Measurements from ENCODE around the gene CLTB. TPM values are rescaled to one million over a fixed set of nuclear protein-coding genes. Genes with fewer than 3 reads are reported as not detected.

Gene CLTB
- polyA plus RNA-seq, 10 donors = 42.0 to 67.1 (median 50.2) TPM

- no peak for DNase-seq
These were observed 60.2 kb downstream of the CLTB start for GRCh38 chr5:176356179-176356566.

- DNase-seq = no peak
These were observed 60.8 kb downstream of the CLTB start for GRCh38 chr5:176355400-176356178.

GRCh38 chr5:176353533-176353932 lies 62.8 kb downstream of the CLTB start:
- DNase-seq = peak; percentile 45 to 57 (median 51)

- no peak for DNase-seq
These were observed 64.0 kb downstream of the CLTB start for GRCh38 chr5:176352116-176352878.

- DNase-seq = no peak
These were observed 65.9 kb downstream of the CLTB start for GRCh38 chr5:176350416-176350815.

GRCh38 chr5:176342766-176343458 lies 73.4 kb downstream of the CLTB start:
- no peak for DNase-seq

Other genes starting within 250 kb of the CLTB start
- 10 to 100 TPM; 10.7 to 18.5 (median 14.4) TPM for gene SIMC1, start 178.1 kb downstream of the CLTB start, polyA plus RNA-seq (ENCODE audit: insufficient read length in 10 of 10)
- 10 to 100 TPM; 53.6 to 69.0 (median 58.6) TPM for gene KIAA1191, start 54.8 kb downstream of the CLTB start, polyA plus RNA-seq (ENCODE audit: insufficient read length in 10 of 10)
- gene ARL10, start 51.1 kb downstream of the CLTB start, polyA plus RNA-seq (ENCODE audit: insufficient read length in 10 of 10) = 10 to 100 TPM in 6 of 10 donors, 1 to 10 TPM in 4; 8.6 to 13.6 (median 10.9) TPM
- gene NOP16, start 27.9 kb downstream of the CLTB start, polyA plus RNA-seq (ENCODE audit: insufficient read length in 10 of 10) = 10 to 100 TPM; 21.6 to 34.0 (median 28.2) TPM
- gene HIGD2A, start 27.8 kb downstream of the CLTB start, polyA plus RNA-seq (ENCODE audit: insufficient read length in 10 of 10) = 100 to 1,000 TPM; 129 to 183 (median 157) TPM
- 10 to 100 TPM; 22.9 to 33.3 (median 27.4) TPM for gene FAF2, start 31.8 kb upstream of the CLTB start, polyA plus RNA-seq (ENCODE audit: insufficient read length in 10 of 10)
- 10 to 100 TPM; 22.0 to 48.4 (median 27.0) TPM for gene RNF44, start 120.9 kb upstream of the CLTB start, polyA plus RNA-seq (ENCODE audit: insufficient read length in 10 of 10)
- under 1 TPM in 8 of 10 donors, not detected in 2; 0.27 to 0.88 (median 0.49) TPM for gene CDHR2, start 132.8 kb upstream of the CLTB start, polyA plus RNA-seq (ENCODE audit: insufficient read length in 10 of 10)
- gene GPRIN1, start 193.6 kb upstream of the CLTB start, polyA plus RNA-seq (ENCODE audit: insufficient read length in 10 of 10) = 1 to 10 TPM in 3 of 10 donors, under 1 TPM in 7; 0.38 to 4.1 (median 0.63) TPM
- gene SNCB, start 214.0 kb upstream of the CLTB start, polyA plus RNA-seq (ENCODE audit: insufficient read length in 10 of 10) = under 1 TPM in 1 of 10 donors, not detected in 9; 0.15 TPM
- under 1 TPM in 2 of 10 donors, not detected in 8; 0.05 to 0.17 TPM for gene EIF4E1B, start 214.1 kb upstream of the CLTB start, polyA plus RNA-seq (ENCODE audit: insufficient read length in 10 of 10)
- gene TSPAN17, start 230.9 kb upstream of the CLTB start, polyA plus RNA-seq (ENCODE audit: insufficient read length in 10 of 10) = 10 to 100 TPM; 23.7 to 34.3 (median 27.7) TPM